ENCODE measurements around the gene TMEM87B.

TMEM87B gene

DNA sequence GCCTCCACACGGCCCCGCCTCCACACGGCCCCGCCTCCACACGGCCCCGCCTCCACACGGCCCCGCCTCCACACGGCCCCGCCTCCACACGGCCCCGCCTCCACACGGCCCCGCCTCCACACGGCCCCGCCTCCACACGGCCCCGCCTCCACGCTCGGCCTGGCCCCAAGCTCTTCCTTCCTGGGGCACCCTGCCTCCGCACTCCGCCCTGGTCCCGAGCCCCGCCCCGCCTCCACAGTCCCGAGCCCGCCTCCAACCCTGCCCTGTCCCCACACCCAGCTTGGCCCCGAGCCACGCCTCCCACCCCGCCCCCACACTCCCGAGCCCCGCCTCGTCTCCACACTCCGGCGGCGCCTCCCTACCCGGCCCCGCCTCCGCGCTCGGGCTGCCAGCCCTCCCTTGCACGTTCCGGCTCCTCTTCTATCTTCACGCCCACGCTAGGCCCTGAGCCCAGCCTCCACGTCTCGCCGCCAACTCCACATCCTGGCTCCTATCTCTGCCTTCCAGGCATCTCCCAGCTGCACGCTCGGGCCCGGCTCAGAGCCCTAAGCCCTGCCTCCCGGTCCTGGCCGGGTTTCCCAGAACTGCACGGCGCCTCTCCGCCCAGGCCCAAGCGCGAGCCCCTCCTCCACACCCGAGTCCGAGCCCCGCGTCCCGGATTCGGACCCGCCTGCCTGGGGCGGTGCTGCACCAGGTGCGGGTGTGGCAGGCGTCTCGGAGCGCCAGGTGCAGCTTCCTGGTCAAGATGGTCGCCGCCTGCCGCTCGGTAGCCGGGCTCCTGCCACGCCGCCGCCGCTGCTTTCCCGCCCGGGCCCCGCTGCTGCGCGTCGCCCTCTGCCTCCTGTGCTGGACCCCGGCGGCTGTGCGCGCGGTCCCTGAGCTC, at the start of gene TMEM87B:
TSS of gene TMEM87B (plus strand) at position 423 of the 883 bp plus-strand sequence. CDS start at position 746, 323 bp downstream.
- H3K4me3 ChIP-seq (replicated peaks in 1 of 2; ENCODE audit: low read depth in 2 of 2, low read length in 2 of 2), result peak within 1 kb of the TSS; percentile 92
- DNase-seq (ENCODE audit: low read depth in 2 of 2), result peak; percentile 98 to 100
- TF ChIP-seq CTCF (IDR thresholded peaks at IDR 0.05; ENCODE audit: low read depth, low read length), result no peak

DNA sequence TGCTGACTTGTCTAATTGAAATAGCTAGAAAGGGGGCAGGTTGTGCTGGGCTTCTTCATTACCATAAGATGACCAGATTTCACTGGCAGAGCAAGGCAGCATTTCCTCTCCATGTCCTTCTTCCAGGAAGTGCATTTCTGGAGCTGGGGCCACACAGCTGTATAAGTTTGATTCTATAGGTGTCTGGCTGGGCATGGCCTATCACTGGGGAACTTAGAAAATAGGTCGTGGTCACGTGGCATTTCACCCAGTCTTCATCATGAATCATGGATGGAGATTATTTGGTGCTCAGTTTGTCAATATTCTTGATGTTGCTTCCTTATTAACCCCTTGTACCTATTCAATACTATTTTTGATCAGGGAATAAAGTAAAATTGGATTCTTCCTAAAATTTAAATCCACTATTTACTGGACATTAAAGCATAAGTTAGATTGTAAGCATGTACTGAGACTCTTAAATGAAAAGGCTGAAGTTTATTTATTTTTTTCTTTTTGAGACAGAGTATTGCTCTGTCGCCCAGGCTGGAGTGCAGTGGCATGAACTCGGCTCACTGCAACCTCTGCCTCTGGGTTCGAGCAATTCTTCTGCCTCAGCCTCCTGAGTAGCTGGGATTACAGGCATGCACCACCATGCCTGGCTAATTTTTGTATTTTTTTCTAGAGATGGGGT, 49.5 kb upstream of the TMEM87B start:
- peak in 1 of 2 donors; percentile 48 for DNase-seq (ENCODE audit: low read depth in 2 of 2)
- no peak for TF ChIP-seq CTCF (IDR thresholded peaks at IDR 0.05; ENCODE audit: low read depth, low read length)
- H3K4me3 ChIP-seq (replicated peaks in 1 of 2; ENCODE audit: low read depth in 2 of 2, low read length in 2 of 2), result no peak overlapping the region

DNA sequence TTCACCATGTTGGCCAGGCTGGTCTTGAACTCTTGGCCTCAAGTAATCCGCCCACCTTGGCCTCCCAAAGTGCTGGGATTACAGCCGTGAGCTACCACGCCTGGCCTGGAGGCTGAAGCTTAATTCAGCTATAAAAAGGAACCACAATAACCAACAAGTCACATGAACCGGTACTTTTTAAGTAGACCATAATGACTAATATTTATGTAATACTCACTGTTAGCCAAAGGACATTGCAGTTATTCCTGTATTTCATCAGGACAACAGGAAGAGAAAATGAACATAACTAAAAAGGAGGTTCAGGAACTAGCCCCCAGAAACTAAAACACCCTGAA, 49.0 kb upstream of the TMEM87B start:
- peak; percentile 63 to 79 for DNase-seq (ENCODE audit: low read depth in 2 of 2)
- no peak for TF ChIP-seq CTCF (IDR thresholded peaks at IDR 0.05; ENCODE audit: low read depth, low read length)
- H3K4me3 ChIP-seq (replicated peaks in 1 of 2; ENCODE audit: low read depth in 2 of 2, low read length in 2 of 2), result no peak overlapping the region

- DNase-seq (ENCODE audit: low read depth in 2 of 2), result no peak
- TF ChIP-seq CTCF (IDR thresholded peaks at IDR 0.05; ENCODE audit: low read depth, low read length), result no peak
- no peak overlapping the region for H3K4me3 ChIP-seq (replicated peaks in 1 of 2; ENCODE audit: low read depth in 2 of 2, low read length in 2 of 2)
Observed at GRCh38 chr2:112007493-112007892, 47.6 kb upstream of the TMEM87B start.

GRCh38 chr2:112008910-112009485, 46.1 kb upstream of the TMEM87B start:
- TF ChIP-seq CTCF (IDR thresholded peaks at IDR 0.05; ENCODE audit: low read depth, low read length), result no peak
- no peak for DNase-seq (ENCODE audit: low read depth in 2 of 2)
- H3K4me3 ChIP-seq (replicated peaks in 1 of 2; ENCODE audit: low read depth in 2 of 2, low read length in 2 of 2), result no peak overlapping the region

DNA sequence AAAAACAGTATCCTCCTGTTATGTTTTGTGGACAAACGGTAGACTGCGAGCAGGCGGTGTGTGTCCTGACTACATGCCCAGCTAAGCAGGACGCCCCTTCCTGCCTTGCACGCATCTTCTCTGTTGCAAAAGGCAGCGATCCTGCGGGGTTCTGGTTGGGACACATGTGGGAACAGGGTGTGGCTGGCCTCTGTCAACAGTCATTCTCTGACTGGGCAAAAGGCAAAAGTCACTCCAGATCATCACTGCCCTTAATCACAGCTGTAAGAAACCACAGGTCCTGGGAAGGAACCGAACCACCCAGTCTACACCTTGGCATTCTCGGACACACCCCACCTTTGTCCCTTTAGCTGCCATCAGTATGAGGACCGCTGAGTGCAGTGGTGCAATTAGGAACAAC, 44.3 kb upstream of the TMEM87B start:
- no peak for DNase-seq (ENCODE audit: low read depth in 2 of 2)
- TF ChIP-seq CTCF (IDR thresholded peaks at IDR 0.05; ENCODE audit: low read depth, low read length), result no peak
- H3K4me3 ChIP-seq (replicated peaks in 1 of 2; ENCODE audit: low read depth in 2 of 2, low read length in 2 of 2), result no peak overlapping the region

Data from cardiac fibroblast (primary cell).